CD4-positive, alpha-beta T cell treated with Interleukin-4 for 4 hours (primary cell): ENCODE results near the gene UNKL.
"Not testable (repeated sequence)": the region's sequence is repeated elsewhere in the genome, so short reads cannot be mapped to it uniquely, and the experiment has no call there.

Source experiments
- DNase-seq: peaks from one replicate; pipeline ENCODE4 v3.0.0-alpha.2; 2020

UNKL gene

GRCh38 chr16:1335211-1335971 is 79.1 kb downstream of the UNKL start:
- DNase-seq = no peak

GRCh38 chr16:1334739-1335138 is 79.8 kb downstream of the UNKL start:
- DNase-seq = no peak

- DNase-seq = no peak
Measured at GRCh38 chr16:1333854-1334700, 80.4 kb downstream of the UNKL start.

GRCh38 chr16:1333149-1333812 is 81.2 kb downstream of the UNKL start, which contains the start of gene BAIAP3:
TSS of gene BAIAP3 (plus strand) at chr16:1333645. CDS start at chr16:1338550, 4,905 bp downstream.
- no peak for DNase-seq

- no peak for DNase-seq
Measured at GRCh38 chr16:1332618-1333148, 81.8 kb downstream of the UNKL start.

- peak; percentile 83 for DNase-seq
Measured at GRCh38 chr16:1331712-1332617, 82.5 kb downstream of the UNKL start.

GRCh38 chr16:1330931-1331711 is 83.4 kb downstream of the UNKL start:
- DNase-seq = no peak

- no peak for DNase-seq
Measured at GRCh38 chr16:1330260-1330914, 84.1 kb downstream of the UNKL start.

GRCh38 chr16:1328961-1329360 is 85.5 kb downstream of the UNKL start:
- not testable (repeated sequence) for DNase-seq

GRCh38 chr16:1328136-1328535 is 86.4 kb downstream of the UNKL start:
- not testable (repeated sequence) for DNase-seq

GRCh38 chr16:1327619-1327947 is 86.9 kb downstream of the UNKL start:
- DNase-seq = no peak

- no peak for DNase-seq
Measured at GRCh38 chr16:1326946-1327618, 87.4 kb downstream of the UNKL start.

- no peak for DNase-seq
Measured at GRCh38 chr16:1326391-1326790, 88.1 kb downstream of the UNKL start.

GRCh38 chr16:1325673-1326371 is 88.7 kb downstream of the UNKL start:
- no peak for DNase-seq

- DNase-seq = no peak
Measured at GRCh38 chr16:1325261-1325660, 89.2 kb downstream of the UNKL start.

GRCh38 chr16:1324286-1324826 is 90.1 kb downstream of the UNKL start:
- no peak for DNase-seq

GRCh38 chr16:1323296-1324239 is 90.9 kb downstream of the UNKL start:
- DNase-seq = no peak

- DNase-seq = no peak
Measured at GRCh38 chr16:1322407-1322806, 92.1 kb downstream of the UNKL start.
